Inferior parietal cortex (tissue), 1 donor: ENCODE measurements around the gene TMEM213.

Experiments used
- DNase-seq: peaks from one replicate; pipeline ENCODE4 v3.0.0-alpha.2; 2016; ENCODE audit errors: extremely low spot score

Gene TMEM213

DNA sequence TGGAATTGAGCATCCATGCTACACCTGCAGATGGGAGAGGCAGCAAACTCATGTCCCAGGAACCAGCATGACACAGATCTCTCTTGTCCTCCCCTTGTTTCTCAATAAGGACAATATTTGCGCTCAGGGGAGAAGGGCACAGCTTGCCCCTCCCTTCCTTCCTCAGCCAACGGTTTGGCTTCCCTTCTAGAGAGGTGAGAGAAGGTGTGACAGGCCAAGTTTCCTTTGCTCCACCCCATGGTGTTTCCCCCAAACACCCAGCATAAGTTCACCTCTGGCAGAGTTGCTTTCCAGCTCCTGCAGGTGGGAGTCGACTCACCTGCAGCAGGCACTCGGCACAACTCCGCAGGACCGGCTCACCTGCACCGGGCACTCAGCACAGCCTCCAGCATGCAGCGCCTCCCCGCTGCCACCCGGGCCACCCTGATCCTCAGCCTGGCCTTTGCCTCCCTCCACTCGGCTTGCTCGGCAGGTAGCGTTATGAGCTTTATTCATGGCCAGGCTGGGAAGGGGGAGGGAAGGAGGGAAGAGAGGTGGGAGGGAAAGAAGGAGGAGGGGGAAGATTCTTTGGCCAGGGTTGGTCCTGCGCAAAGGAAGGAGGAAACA is at the start of gene TMEM213, which contains the start of gene ATP6V0A4:
TMEM213 (plus strand) TSS at position 280 of the 606 bp plus-strand sequence; CDS start at position 391, 111 bp downstream.
ATP6V0A4 (minus strand) TSS at position 482 of the 606 bp plus-strand sequence. CDS start 26,949 bp downstream, outside the sequence.
- no peak for DNase-seq

DNA sequence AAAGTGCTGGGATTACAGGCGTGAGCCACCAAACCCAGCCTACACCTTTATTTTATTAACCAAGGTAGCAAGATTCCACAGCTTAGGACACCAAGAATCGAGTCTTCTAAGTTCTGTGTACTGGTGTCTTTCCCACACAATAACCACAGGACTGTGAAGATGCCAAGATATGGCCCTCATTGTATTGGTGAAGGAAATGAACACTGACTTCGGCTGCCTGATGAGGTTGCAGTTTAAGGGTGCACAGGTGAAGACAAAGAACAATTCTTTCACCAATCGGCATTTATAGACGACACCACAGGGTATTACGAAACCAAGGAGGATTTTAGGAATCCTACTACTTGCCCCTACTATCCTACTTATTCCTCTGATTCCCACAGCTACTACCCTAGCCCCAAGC is 49.1 kb upstream of the TMEM213 start:
- no peak for DNase-seq

DNA sequence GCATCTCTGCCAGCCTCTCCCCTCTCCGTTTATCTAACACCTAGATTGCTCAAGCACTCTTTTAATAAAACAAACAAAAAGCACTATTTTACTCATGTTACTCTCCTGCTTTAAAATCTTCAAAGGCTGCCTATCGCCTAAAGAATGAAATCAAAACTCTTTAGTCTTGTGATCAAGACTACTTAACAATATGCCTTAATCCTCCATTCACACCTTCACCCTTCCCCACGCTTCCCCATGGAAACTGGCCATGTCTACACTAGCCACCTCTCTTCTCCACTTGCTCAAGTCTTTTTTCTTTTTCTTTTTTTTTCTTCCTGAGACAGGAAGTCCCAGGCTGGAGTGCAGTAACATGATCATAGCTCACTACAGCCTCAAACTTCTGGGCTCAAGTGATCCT is 47.8 kb upstream of the TMEM213 start:
- no peak for DNase-seq

- no peak for DNase-seq
Observed at GRCh38 chr7:138750473-138750872, 47.3 kb upstream of the TMEM213 start.

GRCh38 chr7:138750901-138751464 is 46.8 kb upstream of the TMEM213 start:
- DNase-seq = no peak

GRCh38 chr7:138752518-138753149 is 45.2 kb upstream of the TMEM213 start:
- DNase-seq = no peak

DNA sequence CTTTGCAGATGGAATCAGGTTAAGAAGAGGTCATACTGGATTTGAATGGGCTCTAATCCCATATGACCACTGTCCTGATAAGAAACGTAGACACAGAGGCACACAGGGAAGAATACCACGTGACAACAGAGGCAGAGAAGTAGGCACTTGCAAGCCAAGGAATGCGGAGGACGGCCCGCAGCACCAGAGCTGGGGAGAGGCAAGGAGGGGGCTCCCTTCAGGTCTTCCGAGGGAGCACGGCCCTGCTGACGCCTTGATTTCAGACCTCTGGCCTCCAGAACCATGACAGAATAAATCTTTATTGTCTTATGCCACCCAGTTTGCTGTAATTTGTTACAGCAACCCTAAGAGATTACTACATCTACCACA is 44.7 kb upstream of the TMEM213 start:
- DNase-seq = no peak

GRCh38 chr7:138753610-138754009 is 44.2 kb upstream of the TMEM213 start:
- no peak for DNase-seq

DNA sequence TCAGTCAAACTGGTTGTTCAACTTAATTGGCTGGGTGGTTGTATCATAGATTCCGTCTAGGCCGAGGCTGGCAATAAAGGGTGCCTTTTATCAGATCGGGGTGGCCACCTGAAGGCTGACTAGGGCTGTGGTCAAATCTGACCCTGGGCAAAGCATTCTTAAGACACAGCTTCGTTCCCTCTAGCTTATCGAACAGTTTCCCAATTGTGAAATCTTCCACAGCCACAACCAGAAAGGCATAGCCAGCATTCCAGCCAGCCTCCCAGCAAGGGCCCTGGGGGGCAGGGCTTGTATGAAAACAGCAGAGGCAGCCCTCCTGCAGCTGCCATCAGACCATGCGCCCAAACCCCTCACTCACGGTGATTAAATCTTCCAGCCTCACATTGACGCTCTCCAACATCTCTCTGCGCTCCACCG is 42.5 kb upstream of the TMEM213 start:
- DNase-seq = no peak

DNA sequence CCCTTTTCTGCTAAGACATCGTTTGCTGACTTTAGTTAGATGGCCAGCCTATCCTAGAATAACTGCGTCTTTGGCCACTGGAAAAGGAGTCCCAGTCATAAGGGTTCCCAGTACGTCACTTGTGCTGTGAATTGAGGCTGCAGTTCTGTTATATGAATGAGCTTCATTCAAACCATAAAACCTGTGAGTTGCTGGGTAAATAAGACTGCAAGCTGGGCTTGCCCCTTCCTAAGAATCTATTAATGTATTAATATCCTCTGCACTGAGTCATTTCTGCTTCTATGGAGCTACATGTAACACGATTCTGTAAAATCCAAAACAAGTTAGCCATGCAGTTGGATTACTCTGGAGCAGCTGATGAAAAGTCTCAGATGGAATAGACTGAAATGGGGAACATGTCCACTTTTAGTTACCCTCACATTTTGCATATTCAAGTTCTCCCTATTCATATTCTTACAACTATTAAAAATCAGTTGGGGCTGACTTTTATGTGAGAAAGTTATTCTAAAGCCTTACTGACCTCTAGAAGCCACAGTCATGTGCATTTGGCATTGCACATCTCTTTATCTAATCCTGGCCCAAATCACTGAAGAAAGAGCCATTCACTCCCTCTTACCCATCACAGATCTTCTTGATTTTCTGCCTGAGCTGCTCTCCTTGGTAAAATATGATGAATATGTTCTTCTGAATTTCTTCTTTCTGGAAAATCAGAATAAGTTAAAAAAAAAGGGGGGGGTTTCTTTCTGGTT is 41.8 kb upstream of the TMEM213 start:
- no peak for DNase-seq

GRCh38 chr7:138756591-138757242 is 41.1 kb upstream of the TMEM213 start:
- peak; percentile 41 for DNase-seq

- no peak for DNase-seq
Observed at GRCh38 chr7:138768241-138768640, 29.6 kb upstream of the TMEM213 start.

DNA sequence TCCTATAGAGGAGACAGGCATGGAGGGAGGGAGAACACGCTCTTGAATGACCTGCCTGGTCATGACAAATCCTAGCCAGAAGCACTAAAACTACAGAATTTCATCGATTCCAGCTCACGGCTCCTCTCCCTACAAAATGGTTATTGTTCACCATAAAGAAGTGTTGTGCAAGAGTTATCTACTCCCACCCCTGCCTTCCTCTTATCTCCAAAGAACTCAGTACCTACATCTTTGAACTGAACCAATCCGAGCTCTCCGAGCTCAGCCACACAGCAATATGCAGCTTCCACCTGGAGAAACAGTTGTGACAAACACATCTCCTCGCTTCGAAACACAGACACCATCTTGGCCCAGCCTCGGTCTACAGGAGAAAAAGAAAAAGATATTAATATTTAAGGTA is 26.9 kb upstream of the TMEM213 start:
- DNase-seq = no peak

DNA sequence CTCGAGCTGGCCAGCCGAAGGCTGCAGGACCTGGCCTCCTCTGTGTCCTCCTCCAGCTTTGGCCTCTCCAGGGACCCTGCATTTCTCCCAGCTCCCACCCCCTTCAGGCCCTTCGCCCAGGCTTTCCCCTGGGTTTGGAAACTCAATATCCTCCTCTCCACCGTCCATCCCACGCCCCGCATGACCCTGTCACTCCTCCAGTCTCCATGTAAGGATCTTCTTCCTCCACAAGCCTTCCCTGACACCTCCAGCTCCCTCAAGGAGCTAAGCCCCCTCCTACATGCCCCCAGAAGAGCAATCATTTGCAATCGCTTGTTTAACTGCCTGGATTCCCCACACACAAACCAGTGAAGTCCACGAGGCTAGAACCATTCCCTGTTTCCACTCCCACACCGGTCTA is 24.6 kb upstream of the TMEM213 start:
- no peak for DNase-seq

DNA sequence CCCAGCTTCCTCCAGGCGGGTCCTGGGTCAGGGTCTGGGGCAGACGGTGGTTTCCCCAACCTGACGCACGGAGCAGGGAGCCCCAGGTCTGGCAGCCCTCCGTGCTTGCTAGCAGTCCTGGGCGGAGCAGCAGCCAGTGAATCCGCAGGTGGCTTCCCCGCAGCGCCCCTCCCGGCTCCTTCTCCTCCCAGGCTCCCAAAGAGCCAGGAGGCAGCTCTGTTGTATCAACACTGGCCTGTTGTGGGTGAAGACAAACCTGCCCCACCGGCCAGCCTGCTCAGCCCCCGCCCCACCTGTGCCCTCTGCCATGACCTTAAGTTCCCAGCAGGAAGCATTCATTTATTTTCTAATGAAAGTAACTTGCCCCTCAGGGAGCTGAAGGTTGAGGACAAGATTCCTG is 24.0 kb upstream of the TMEM213 start:
- no peak for DNase-seq

DNA sequence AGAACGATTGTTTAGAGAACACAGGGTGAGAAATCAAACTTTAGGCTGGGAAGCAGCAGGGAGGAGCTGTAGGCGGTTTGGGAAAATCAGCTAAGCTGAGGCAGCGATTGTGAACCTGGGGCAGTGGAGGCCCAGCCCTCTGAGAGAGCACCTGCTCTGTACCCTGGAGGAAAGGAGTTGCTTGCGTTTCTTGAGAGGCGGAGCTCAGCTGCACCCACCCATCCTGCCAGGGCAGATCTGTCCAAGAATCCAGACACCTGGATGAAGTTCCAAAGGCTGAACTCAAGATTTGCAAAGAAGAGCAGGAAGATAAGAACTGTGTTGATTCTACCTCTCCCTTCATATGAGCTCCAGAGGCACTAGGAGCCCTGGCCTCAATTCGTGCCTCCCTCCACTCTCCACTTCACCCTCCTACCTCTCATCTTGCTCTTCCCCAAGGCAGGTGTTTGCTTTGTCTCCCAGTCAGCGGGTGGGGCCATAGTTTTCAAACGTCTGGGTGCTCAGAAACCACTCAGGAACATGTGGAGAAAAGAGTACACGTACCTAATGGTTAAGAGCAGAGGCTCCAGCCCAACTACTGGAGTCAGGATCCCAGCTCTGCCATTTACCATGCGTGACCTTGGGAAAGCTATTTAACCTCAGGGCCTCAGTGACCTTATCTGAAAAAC is 21.5 kb upstream of the TMEM213 start:
- no peak for DNase-seq

DNA sequence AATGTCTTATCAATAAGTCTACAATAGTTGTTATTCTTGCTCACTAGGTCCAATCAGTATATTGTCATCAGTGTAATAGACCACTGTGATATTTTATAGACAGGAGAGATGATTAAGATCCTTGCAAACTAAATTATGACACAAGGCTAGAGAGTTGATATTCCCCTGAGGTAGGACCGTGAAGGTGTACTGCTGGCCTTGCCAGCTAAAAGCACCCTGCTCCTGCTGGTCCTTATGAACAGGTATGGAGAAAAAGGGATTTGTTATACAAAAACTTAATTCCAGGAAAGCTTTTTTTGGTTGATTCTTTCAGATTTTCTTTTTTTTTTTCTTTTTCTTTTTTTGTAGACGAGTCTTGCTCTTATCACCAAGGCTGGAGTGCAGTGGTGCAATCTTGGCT is 16.8 kb upstream of the TMEM213 start:
- DNase-seq = no peak

DNA sequence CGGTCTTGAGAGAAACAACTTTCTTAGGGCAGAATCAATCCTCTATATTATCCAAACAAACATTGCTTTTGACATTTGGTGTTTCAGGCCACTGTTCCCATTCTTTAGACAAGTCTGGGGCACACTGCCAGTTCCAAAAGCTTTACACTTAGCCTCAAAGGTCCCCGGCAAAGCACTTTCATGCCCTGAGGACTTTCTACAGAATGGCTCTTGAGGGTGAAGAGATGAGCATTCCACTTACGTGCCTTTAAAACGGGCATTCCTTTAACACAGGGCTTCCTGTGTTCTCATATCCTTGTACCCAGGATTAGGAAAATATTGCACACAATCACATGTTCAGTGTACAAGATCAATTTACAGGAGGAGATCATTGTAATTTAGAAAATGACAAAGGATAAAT is 13.1 kb upstream of the TMEM213 start:
- no peak for DNase-seq

GRCh38 chr7:138785587-138786437 is 12.0 kb upstream of the TMEM213 start:
- DNase-seq = no peak

DNA sequence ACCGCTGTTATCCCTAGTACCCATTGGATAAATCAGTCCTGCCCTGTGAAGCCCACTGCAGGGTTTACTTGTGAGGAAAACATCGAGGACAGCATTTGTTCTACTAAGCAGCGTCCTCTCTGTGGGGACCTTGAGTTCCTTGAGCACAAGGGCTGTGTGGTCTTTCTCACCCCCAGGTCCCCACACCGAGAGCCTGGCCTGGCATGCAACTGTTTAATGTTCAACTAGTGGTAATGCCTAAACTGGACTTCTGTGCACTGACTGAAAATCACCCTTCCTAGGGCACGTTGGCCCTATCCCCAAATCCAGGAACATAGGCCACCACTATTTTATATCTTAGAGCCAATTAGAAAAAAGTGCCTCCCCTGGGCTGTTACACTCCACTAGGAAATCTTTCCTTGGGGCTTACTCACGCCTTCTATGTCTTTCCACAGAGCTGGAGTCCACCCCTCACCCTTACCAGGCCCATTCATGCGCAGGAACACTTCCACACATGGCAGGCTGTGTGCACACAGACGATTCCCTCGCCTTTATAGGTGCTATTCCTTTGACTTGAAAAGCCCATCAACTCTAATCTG is 1.7 kb upstream of the TMEM213 start:
- DNase-seq = no peak
